Immature natural killer cell (primary cell): ENCODE measurements around the gene MAGEB3. TPM values are rescaled to one million over a fixed set of nuclear protein-coding genes. Genes with fewer than 3 reads are reported as not detected.

Experiments
- DNase-seq, 3 donors: peaks; one replicate each; pipeline ENCODE4 v3.0.0; 2022; ENCODE audit warnings: mixed read lengths in 1 of 3
- H3K27ac Mint-ChIP-seq, 6 donors: one replicate each; pipeline ENCODE4 v1.8.0; 2020; ENCODE audit warnings: mixed read lengths in 6 of 6, mild to moderate bottlenecking in 5 of 6, inconsistent platforms in 4 of 6, moderate library complexity in 3 of 6
- H3K27me3 Mint-ChIP-seq, 3 donors: one replicate each; pipeline ENCODE4 v1.8.0; 2020 to 2021; ENCODE audit warnings: low read depth in 3 of 3, mild to moderate bottlenecking in 3 of 3, mixed read lengths in 3 of 3, moderate library complexity in 3 of 3, inconsistent platforms in 1 of 3
- H3K36me3 Mint-ChIP-seq, 3 donors: one replicate each; pipeline ENCODE4 v1.8.0; 2020; ENCODE audit warnings: mixed read lengths in 3 of 3, inconsistent platforms in 2 of 3, mild to moderate bottlenecking in 2 of 3
- H3K4me1 Mint-ChIP-seq, 2 donors: one replicate each; pipeline ENCODE4 v1.8.0; 2020; ENCODE audit warnings: inconsistent platforms in 2 of 2, mild to moderate bottlenecking in 2 of 2, mixed read lengths in 2 of 2, moderate library complexity in 1 of 2
- H3K4me3 Mint-ChIP-seq, 5 donors: one replicate each; pipeline ENCODE4 v1.8.0; 2020; ENCODE audit warnings: mild to moderate bottlenecking in 5 of 5, mixed read lengths in 5 of 5, inconsistent platforms in 3 of 5, moderate library complexity in 3 of 5
- H3K9me3 Mint-ChIP-seq, 6 donors: one replicate each; pipeline ENCODE4 v1.8.0; 2020; ENCODE audit warnings: mild to moderate bottlenecking in 6 of 6, mixed read lengths in 6 of 6, inconsistent platforms in 4 of 6, moderate library complexity in 3 of 6
- polyA plus RNA-seq, 3 donors: library from polyadenylated mRNA; unstranded; fragments of 300-500 nt; fragmentation: Illumina TruSeq; gene quantifications; one replicate each; pipeline ENCODE4 v1.2.3, GENCODE V29; 2021

Gene MAGEB3
- polyA plus RNA-seq, 3 donors from 2014 or later: not detected

GRCh38 chrX:30246769-30247489 lies 16.5 kb downstream of the MAGEB3 start, which contains the start of gene MAGEB1:
Gene MAGEB1, plus strand, starts transcription at chrX:30247146. Its CDS starts 3,348 bp downstream, at chrX:30250494.
- Mint-ChIP-seq H3K4me3 (no peak within 1 kb of the TSS), H3K4me1 (no peaks in the 10 kb centered on the region), H3K27me3 (peaks cover 2 to 8% (median 2%) of the 10 kb centered on the region in 3 donors), H3K36me3 (no peaks in the 10 kb centered on the region), H3K27ac (no peak within 1 kb of the TSS), H3K9me3 (peaks cover 0 to 6% (median 0%) of the 10 kb centered on the region in 6 donors)
- DNase-seq: no peak

DNA sequence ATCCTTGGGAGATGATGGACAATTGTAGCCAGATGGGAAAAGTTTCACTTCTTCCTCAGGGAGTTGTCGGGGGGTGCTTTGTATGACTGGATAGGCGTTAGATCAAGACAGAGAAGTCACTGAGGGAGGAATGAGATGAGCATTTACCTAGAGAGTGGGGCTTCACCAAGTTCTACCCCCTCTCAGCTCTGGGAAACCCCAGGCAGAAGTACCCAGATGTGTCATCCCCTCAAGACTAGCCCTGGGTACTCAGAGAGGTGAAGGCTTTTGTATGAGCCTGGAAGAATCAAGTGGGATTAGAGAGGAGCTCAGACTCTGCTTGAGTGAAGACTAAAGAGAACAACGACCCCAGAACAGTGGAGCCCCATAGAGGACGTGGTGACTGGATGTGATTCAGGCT lies 18.4 kb downstream of the MAGEB3 start:
- H3K27me3 Mint-ChIP-seq: peaks cover 2 to 4% (median 4%) of the 10 kb centered on the region in 3 donors

GRCh38 chrX:30253257-30253656 lies 22.8 kb downstream of the MAGEB3 start:
- Mint-ChIP-seq H3K27me3 (peaks cover 1 to 4% (median 4%) of the 10 kb centered on the region in 3 donors), H3K4me3 (no peak overlapping the region)

More for the DNA sequence above, 18.4 kb downstream of the MAGEB3 start:
- no peaks in the 10 kb centered on the region for H3K4me1 Mint-ChIP-seq
- peaks cover 0 to 6% (median 0%) of the 10 kb centered on the region in 6 donors for H3K9me3 Mint-ChIP-seq
- H3K4me3 Mint-ChIP-seq: no peak overlapping the region
- no peak for DNase-seq
- no peak overlapping the region for H3K27ac Mint-ChIP-seq
- H3K36me3 Mint-ChIP-seq: no peaks in the 10 kb centered on the region

DNA sequence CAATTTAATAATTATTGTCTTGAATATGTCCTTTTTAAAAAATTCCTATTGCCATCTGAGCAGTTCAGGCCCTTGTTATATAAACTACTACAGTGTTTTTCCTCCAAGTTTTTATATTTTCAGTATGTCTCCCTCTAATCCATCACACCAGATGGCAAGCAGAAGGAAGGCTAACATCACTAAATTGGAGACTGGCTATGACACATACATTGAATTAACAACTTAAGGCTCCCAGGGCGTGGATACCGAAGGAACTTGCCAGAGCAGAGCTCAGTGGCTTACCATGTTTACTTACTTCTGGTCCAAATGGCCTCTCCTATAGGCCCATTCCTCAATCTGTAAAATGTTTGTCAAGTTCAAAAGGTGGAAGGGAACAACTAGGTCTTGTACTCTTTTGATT lies 29.5 kb downstream of the MAGEB3 start:
- Mint-ChIP-seq H3K27me3 (peaks cover 0 to 1% (median 0%) of the 10 kb centered on the region in 3 donors), H3K4me3 (no peak overlapping the region), H3K36me3 (no peaks in the 10 kb centered on the region), H3K9me3 (peaks cover 2 to 5% (median 4%) of the 10 kb centered on the region in 6 donors), H3K27ac (no peak overlapping the region), H3K4me1 (no peaks in the 10 kb centered on the region)
- DNase-seq: no peak

More at GRCh38 chrX:30253257-30253656, 22.8 kb downstream of the MAGEB3 start:
- Mint-ChIP-seq H3K4me1 (no peaks in the 10 kb centered on the region), H3K36me3 (no peaks in the 10 kb centered on the region), H3K27ac (no peak overlapping the region), H3K9me3 (peaks cover 2 to 11% (median 4%) of the 10 kb centered on the region in 6 donors)
- DNase-seq: no peak

GRCh38 chrX:30261012-30261411 lies 30.6 kb downstream of the MAGEB3 start:
- Mint-ChIP-seq H3K27ac (no peak overlapping the region), H3K27me3 (peaks cover 0 to 2% (median 1%) of the 10 kb centered on the region in 3 donors), H3K4me1 (no peaks in the 10 kb centered on the region), H3K9me3 (peaks cover 0 to 3% (median 0%) of the 10 kb centered on the region in 6 donors), H3K4me3 (no peak overlapping the region), H3K36me3 (no peaks in the 10 kb centered on the region)
- DNase-seq: no peak

GRCh38 chrX:30262763-30263162 lies 32.3 kb downstream of the MAGEB3 start:
- no peak overlapping the region for H3K4me3 Mint-ChIP-seq
- H3K9me3 Mint-ChIP-seq: no peaks in the 10 kb centered on the region
- H3K4me1 Mint-ChIP-seq: no peaks in the 10 kb centered on the region
- no peak overlapping the region for H3K27ac Mint-ChIP-seq
- no peaks in the 10 kb centered on the region for H3K36me3 Mint-ChIP-seq
- no peak for DNase-seq
- peaks cover 0 to 2% (median 0%) of the 10 kb centered on the region in 3 donors for H3K27me3 Mint-ChIP-seq

- H3K9me3 Mint-ChIP-seq: no peaks in the 10 kb centered on the region
- H3K36me3 Mint-ChIP-seq: no peaks in the 10 kb centered on the region
- H3K27me3 Mint-ChIP-seq: peaks cover 0 to 4% (median 0%) of the 10 kb centered on the region in 3 donors
- no peak overlapping the region for H3K27ac Mint-ChIP-seq
- no peak for DNase-seq
- no peaks in the 10 kb centered on the region for H3K4me1 Mint-ChIP-seq
- no peak overlapping the region for H3K4me3 Mint-ChIP-seq
Measured at GRCh38 chrX:30270639-30271038, 40.2 kb downstream of the MAGEB3 start.

GRCh38 chrX:30275498-30275897 lies 45.0 kb downstream of the MAGEB3 start:
- H3K9me3 Mint-ChIP-seq: no peaks in the 10 kb centered on the region
- no peak overlapping the region for H3K4me3 Mint-ChIP-seq

DNA sequence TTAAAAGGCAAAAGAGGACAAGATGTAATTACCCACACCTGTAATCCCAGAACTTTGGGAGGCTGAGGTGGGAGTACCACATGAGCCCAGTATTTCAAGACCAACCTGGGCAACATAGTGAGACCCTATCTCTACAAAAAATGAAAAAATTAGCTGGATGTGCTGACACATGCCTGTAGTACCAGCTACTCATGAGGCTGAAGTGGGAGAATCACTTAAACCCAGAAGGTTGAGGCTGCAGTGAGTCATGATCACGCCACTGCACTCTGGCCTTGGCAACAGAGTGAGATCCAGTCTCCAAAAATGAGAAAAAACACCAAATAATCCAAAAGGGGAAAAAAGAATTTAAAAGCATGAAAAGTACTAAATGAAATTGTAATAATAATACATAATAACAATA lies 47.9 kb downstream of the MAGEB3 start:
- H3K27me3 Mint-ChIP-seq: no peaks in the 10 kb centered on the region
- peaks cover 0 to 4% (median 0%) of the 10 kb centered on the region in 6 donors for H3K9me3 Mint-ChIP-seq
- H3K27ac Mint-ChIP-seq: no peak overlapping the region
- no peaks in the 10 kb centered on the region for H3K36me3 Mint-ChIP-seq
- no peak overlapping the region for H3K4me3 Mint-ChIP-seq
- no peaks in the 10 kb centered on the region for H3K4me1 Mint-ChIP-seq
- no peak for DNase-seq

More at GRCh38 chrX:30275498-30275897, 45.0 kb downstream of the MAGEB3 start:
- Mint-ChIP-seq H3K27ac (no peak overlapping the region), H3K27me3 (peaks cover 0 to under 1% (median 0%) of the 10 kb centered on the region in 3 donors), H3K4me1 (no peaks in the 10 kb centered on the region), H3K36me3 (no peaks in the 10 kb centered on the region)
- DNase-seq: no peak

DNA sequence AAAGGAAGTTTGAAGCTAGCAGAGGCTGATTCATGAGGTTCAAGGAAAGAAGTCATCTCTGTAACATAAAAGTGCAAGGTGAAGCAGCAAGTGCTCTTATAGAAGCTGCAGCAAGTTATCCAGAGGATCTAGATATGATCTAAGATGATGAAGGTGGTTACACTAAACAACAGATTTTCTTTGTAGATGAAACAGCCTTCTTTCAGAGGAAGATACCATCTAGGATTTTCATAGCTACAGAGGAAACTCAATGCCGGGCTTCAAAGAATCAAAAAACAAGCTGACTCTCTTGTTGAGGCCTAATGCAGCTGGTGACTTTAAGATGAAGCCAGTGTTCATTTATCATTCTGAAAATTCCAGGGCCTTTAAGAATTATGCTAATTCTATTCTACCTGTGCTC lies 50.0 kb downstream of the MAGEB3 start:
- no peak for DNase-seq
- peaks cover 0 to 4% (median 0%) of the 10 kb centered on the region in 6 donors for H3K9me3 Mint-ChIP-seq

DNA sequence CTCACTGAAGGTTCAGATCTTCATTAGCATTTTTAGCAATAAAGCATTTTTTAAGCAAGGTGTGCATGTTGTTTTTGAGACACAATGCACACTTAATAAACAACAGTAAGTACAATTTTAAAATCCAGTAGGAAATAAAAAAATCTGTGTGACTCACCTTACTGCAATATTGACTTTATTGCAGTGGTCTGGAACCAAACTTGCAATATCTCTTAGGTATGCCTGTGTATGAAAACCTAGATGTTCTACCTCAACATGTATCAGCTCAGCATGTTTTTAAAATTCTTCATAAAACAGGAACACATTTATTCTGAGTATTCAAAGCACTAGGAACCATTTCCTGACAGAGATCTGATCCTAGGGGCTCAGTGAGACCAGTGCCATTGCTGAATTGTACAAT lies 52.1 kb downstream of the MAGEB3 start:
- no peaks in the 10 kb centered on the region for H3K36me3 Mint-ChIP-seq
- H3K4me1 Mint-ChIP-seq: no peaks in the 10 kb centered on the region
- DNase-seq: no peak
- no peak overlapping the region for H3K4me3 Mint-ChIP-seq
- H3K27me3 Mint-ChIP-seq: peaks cover 0 to 6% (median 0%) of the 10 kb centered on the region in 3 donors
- no peak overlapping the region for H3K27ac Mint-ChIP-seq
- peaks cover 0 to 4% (median 0%) of the 10 kb centered on the region in 6 donors for H3K9me3 Mint-ChIP-seq

More for the DNA sequence above, 50.0 kb downstream of the MAGEB3 start:
- H3K36me3 Mint-ChIP-seq: no peaks in the 10 kb centered on the region
- no peaks in the 10 kb centered on the region for H3K27me3 Mint-ChIP-seq
- H3K4me1 Mint-ChIP-seq: no peaks in the 10 kb centered on the region
- H3K27ac Mint-ChIP-seq: no peak overlapping the region
- no peak overlapping the region for H3K4me3 Mint-ChIP-seq

- H3K36me3 Mint-ChIP-seq: no peaks in the 10 kb centered on the region
- H3K4me3 Mint-ChIP-seq: no peak overlapping the region
- peaks cover 0 to 6% (median 0%) of the 10 kb centered on the region in 3 donors for H3K27me3 Mint-ChIP-seq
- no peak overlapping the region for H3K27ac Mint-ChIP-seq
- H3K4me1 Mint-ChIP-seq: no peaks in the 10 kb centered on the region
- no peak for DNase-seq
- H3K9me3 Mint-ChIP-seq: peaks cover 0 to 4% (median 0%) of the 10 kb centered on the region in 6 donors
Measured at GRCh38 chrX:30283456-30284200, 53.2 kb downstream of the MAGEB3 start.
